ENCODE results near the gene ZSWIM4.

ZSWIM4 gene

DNA sequence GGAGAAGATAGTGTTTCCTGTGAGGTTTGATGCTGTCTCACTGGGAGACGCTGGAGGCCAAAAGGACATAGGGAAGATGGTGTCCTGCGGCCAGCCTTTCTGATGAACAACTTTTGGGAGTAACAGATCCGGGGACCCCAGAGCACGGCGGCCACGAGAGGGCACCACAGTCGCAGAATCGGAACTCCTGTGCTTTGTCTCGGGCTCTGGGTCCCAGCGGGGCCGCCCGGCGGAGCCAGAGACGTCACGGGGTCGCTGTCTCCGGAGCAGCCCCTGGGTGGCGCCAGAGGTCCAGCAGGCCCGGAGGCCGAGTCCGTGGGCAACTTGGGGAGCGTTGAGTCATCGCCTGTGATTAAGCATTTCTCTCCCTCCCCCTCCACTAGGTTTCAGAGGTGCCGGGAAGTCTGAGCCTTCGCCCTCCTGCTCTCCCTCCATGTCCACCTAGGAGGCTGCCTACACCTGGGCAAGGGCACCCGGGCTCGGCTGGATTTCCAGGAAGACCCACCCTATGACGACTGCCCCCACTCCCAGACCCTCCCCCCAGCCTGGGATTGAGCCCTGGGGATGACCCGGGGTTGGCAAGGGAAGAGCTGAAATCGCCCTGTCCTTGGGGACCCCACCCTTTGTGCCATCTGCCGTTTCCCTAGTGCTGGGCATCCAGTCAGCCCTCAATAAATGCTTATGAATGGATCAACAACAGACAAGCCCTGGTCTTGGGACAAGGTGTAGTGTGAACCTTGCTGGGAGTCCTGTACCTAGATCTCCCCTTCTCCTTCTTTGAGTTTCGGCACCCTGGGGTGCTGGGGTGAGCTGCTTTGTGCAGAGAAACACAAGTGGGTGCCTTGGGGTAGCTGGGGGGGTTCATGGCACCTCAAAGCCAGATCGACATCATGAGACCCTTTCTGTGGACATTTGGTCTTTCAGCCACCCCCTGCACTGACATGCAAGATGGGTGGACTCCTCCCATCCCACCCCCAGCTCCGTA lies 85.1 kb downstream of the ZSWIM4 start:
- DNase-seq = peak; percentile 82

DNA sequence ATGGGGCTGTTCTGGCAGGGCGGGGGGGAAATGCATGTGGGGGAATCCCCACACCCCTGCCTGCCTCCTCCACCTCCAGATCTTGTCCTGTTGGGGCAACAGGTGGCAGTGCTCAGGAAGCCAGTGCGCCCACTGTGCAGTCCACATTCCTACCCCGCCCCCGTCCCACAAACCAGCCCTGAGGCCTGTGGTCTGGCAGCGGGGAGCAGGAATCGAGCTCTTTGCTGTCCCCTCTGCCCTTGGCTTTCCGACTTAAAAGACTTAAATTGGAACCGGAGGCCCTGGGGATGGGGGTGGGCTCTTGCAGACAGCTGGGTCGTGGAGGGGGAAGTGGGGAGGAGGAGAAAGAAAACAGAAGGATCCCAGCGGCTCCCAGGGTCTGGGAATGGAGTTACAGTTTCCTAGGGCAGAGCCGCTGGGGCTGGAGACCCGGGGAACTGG lies 86.0 kb downstream of the ZSWIM4 start:
- DNase-seq = no peak

Measured in NCI-H1092 (cell line).